ENCODE data around the gene ERG. TPM values are rescaled to one million over a fixed set of nuclear protein-coding genes. Genes with fewer than 3 reads are reported as not detected.
A peak's percentile ranks its signal among the peaks of the same experiment; 100 is the strongest.

ERG gene
- total RNA-seq, 1 experiment from 2014 or later = not detected

DNA sequence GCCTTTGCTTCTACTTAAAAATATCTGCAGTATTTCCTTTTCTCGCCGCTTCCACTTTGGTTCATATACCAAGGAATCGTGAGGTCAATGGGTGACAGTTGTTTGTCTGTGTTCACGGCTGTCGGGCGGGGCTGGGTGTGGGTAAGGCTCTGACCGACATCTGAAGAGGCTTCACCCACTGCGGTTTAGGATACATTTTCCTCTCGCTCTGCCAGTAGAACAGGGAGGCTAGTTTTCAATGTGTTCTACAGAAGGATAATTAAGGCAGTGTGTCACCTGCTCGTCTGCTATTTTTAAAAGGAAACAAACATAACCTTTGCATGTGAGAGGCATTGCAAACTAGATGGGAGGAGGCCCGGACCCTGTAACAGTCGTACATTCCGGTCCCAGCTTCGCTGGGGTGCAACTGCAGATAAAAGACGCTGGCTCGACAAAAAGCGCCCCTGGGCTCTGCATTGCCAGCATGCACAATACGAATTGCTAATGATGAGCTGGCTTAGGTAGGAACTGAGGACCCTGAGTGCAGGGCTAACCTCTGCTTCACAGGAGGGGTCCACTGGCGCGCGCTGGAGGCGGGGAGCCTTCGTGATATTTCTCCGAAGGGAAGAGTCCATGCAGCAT is 8.5 kb upstream of the ERG start:
- no peaks in the 10 kb centered on the region for H3K9me2 ChIP-seq (replicated peaks; ENCODE audit: low read length)
- H3K4me3 ChIP-seq (ENCODE audit: low read length) = no peak overlapping the region
- H3K36me3 ChIP-seq (ENCODE audit: low read depth, low read length) = no peaks in the 10 kb centered on the region
- BruUV-seq (replicated peaks) = no TSS peak
- H3K4me2 ChIP-seq (ENCODE audit: low read length) = no peak overlapping the region
- DNase-seq = no peak
- H3K4me1 ChIP-seq (ENCODE audit: insufficient read depth, low read length) = no peaks in the 10 kb centered on the region
- H3F3A ChIP-seq (ENCODE audit: low read length, unreplicated experiment) = no peaks in the 10 kb centered on the region
- no peak overlapping the region for H2AFZ ChIP-seq (ENCODE audit: low read length)
- H3K27me3 ChIP-seq (ENCODE audit: low read length) = peaks cover 44% of the 10 kb centered on the region
- H3K9ac ChIP-seq (ENCODE audit: low read length) = no peak overlapping the region
- no peak for TF ChIP-seq EZH2 (IDR thresholded peaks at IDR 0.05; ENCODE audit: low read length, unreplicated experiment)
- no peak for TF ChIP-seq EZH2phosphoT487 (IDR thresholded peaks at IDR 0.05; ENCODE audit: borderline replicate concordance, low read length)
- TF ChIP-seq, protein P1, sequence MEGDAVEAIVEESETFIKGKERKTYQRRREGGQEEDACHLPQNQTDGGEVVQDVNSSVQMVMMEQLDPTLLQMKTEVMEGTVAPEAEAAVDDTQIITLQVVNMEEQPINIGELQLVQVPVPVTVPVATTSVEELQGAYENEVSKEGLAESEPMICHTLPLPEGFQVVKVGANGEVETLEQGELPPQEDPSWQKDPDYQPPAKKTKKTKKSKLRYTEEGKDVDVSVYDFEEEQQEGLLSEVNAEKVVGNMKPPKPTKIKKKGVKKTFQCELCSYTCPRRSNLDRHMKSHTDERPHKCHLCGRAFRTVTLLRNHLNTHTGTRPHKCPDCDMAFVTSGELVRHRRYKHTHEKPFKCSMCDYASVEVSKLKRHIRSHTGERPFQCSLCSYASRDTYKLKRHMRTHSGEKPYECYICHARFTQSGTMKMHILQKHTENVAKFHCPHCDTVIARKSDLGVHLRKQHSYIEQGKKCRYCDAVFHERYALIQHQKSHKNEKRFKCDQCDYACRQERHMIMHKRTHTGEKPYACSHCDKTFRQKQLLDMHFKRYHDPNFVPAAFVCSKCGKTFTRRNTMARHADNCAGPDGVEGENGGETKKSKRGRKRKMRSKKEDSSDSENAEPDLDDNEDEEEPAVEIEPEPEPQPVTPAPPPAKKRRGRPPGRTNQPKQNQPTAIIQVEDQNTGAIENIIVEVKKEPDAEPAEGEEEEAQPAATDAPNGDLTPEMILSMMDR (conservative IDR thresholded peaks at IDR 0.05; ENCODE audit: low read depth, low read length) = no peak
- no peak overlapping the region for H3K27ac ChIP-seq (ENCODE audit: low read length)
- ATAC-seq = no peak
- no peaks in the 10 kb centered on the region for H3K79me2 ChIP-seq (ENCODE audit: low read length)
- CTCF ChIA-PET = no interaction called here
- H4K20me1 ChIP-seq (ENCODE audit: low read length) = no peaks in the 10 kb centered on the region
- intact Hi-C loops (cut with micrococcal nuclease) = no loop called here
- POLR2A ChIA-PET (ENCODE audit: unreplicated experiment) = no interaction called here
- no peaks in the 10 kb centered on the region for H3K9me3 ChIP-seq (ENCODE audit: low read length)

DNA sequence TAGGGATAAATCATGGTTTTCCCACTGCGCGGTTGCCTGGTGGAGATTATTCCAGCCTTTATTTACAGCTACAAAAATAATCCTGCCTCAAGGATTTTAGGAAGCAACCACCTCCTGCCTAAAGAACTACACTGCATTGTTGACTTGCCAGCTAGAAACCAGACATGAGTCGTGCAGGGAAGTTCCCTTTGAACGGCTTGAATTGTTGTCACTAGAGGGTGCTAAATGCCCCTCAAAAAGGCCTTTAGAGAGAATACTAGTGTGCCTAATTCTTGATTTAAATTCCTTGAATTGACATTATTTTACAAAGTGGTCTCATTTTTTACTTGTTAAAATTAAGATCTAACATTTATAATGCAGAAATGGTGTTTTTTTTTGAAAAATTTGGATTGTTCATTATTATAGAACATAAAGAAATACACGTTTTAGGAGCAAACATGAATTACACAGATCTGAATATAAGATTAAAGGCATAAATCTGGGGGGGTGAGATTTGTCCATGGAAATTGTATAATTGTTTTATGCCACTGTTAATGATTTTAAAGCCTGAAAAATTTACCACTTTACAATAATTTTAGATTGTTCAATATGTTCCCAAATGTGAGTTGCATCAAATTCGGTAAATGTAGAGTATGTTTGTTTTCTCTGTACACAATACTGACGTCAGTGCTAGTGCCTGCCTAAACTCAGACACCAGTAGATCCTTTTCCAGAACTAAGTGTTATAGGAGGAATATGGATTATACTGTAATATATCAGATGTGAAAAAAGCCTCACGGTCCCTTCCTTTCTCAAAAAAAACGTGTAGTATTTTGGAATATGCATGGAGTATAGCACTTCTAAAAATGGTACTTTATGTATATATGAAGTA is 7.6 kb upstream of the ERG start:
- ATAC-seq = peak; percentile 99
- no peak overlapping the region for H2AFZ ChIP-seq (ENCODE audit: low read length)
- ChIA-PET POLR2A (ENCODE audit: unreplicated experiment) (no interaction called here), CTCF (interaction anchor here (0.6 to 0.8 kb wide), 4 partner anchors 206 to 678 kb away, joined by 3 to 5 read pairs (median 3); partner anchors contain the start of gene PSMG1)
- H3K9me2 ChIP-seq (replicated peaks; ENCODE audit: low read length) = no peaks in the 10 kb centered on the region
- H3K79me2 ChIP-seq (ENCODE audit: low read length) = no peaks in the 10 kb centered on the region
- H3K27ac ChIP-seq (ENCODE audit: low read length) = no peak overlapping the region
- no peak overlapping the region for H3K4me3 ChIP-seq (ENCODE audit: low read length)
- H3K9ac ChIP-seq (ENCODE audit: low read length) = no peak overlapping the region
- no peaks in the 10 kb centered on the region for H3F3A ChIP-seq (ENCODE audit: low read length, unreplicated experiment)
- H3K36me3 ChIP-seq (ENCODE audit: low read depth, low read length) = no peaks in the 10 kb centered on the region
- H3K4me2 ChIP-seq (ENCODE audit: low read length) = no peak overlapping the region
- intact Hi-C loops (cut with micrococcal nuclease) = loop anchor here (1.0 kb wide), 3 partner anchors 206 to 669 kb away; no protein-coding TSS in a partner anchor
- peak; percentile 85 for DNase-seq
- no peak for TF ChIP-seq EZH2phosphoT487 (IDR thresholded peaks at IDR 0.05; ENCODE audit: borderline replicate concordance, low read length)
- TF ChIP-seq, protein P1 (conservative IDR thresholded peaks at IDR 0.05; ENCODE audit: low read depth, low read length) = peak; percentile 83
- H4K20me1 ChIP-seq (ENCODE audit: low read length) = no peaks in the 10 kb centered on the region
- no peaks in the 10 kb centered on the region for H3K9me3 ChIP-seq (ENCODE audit: low read length)
- peaks cover 42% of the 10 kb centered on the region for H3K27me3 ChIP-seq (ENCODE audit: low read length)
- BruUV-seq (replicated peaks) = no TSS peak
- no peaks in the 10 kb centered on the region for H3K4me1 ChIP-seq (ENCODE audit: insufficient read depth, low read length)

DNA sequence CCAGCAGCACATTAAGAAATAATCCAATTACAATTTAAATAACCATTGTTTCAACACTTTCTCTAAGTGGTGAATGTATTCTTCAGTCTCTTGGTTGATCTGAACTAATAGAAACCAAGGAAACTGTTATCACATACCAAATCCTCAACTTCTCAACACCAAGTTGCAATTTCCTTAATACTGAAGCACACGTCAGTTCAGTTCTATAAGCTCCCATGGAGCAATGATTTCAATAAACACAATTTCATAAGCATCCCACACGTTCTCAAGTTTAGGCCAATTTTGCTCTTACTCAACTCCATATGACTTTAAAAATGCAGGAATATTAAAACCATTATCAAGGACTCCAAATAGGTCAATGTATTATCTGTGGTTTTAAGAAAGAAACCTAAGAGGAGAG is 5.8 kb upstream of the ERG start:
- H3K79me2 ChIP-seq (ENCODE audit: low read length) = no peaks in the 10 kb centered on the region
- BruUV-seq (replicated peaks) = no TSS peak
- no peaks in the 10 kb centered on the region for H3K4me1 ChIP-seq (ENCODE audit: insufficient read depth, low read length)
- H3K4me3 ChIP-seq (ENCODE audit: low read length) = no peak overlapping the region
- no peaks in the 10 kb centered on the region for H3K36me3 ChIP-seq (ENCODE audit: low read depth, low read length)
- H3K4me2 ChIP-seq (ENCODE audit: low read length) = no peak overlapping the region
- no peaks in the 10 kb centered on the region for H3F3A ChIP-seq (ENCODE audit: low read length, unreplicated experiment)
- no peaks in the 10 kb centered on the region for H3K9me2 ChIP-seq (replicated peaks; ENCODE audit: low read length)
- no peak for ATAC-seq
- no peak overlapping the region for H2AFZ ChIP-seq (ENCODE audit: low read length)
- H3K27ac ChIP-seq (ENCODE audit: low read length) = no peak overlapping the region
- ChIA-PET POLR2A (ENCODE audit: unreplicated experiment) (no interaction called here), CTCF (no interaction called here)
- H4K20me1 ChIP-seq (ENCODE audit: low read length) = no peaks in the 10 kb centered on the region
- no peak for DNase-seq
- intact Hi-C loops (cut with micrococcal nuclease) = no loop called here
- no peaks in the 10 kb centered on the region for H3K9me3 ChIP-seq (ENCODE audit: low read length)
- no peak for TF ChIP-seq EZH2phosphoT487 (IDR thresholded peaks at IDR 0.05; ENCODE audit: borderline replicate concordance, low read length)
- no peak for TF ChIP-seq EZH2 (IDR thresholded peaks at IDR 0.05; ENCODE audit: low read length, unreplicated experiment)
- TF ChIP-seq, protein P1 (conservative IDR thresholded peaks at IDR 0.05; ENCODE audit: low read depth, low read length) = no peak
- H3K9ac ChIP-seq (ENCODE audit: low read length) = no peak overlapping the region
- peaks cover 33% of the 10 kb centered on the region for H3K27me3 ChIP-seq (ENCODE audit: low read length)
